K562 (cell line): ENCODE results near the gene MEF2D. TPM values are rescaled to one million over a fixed set of nuclear protein-coding genes. Genes with fewer than 3 reads are reported as not detected.

ENCODE experiments used
- ELF2 ChIP-seq: fragments of 250-450 bp; sonication (Bioruptor Pico); IDR thresholded peaks from 2 replicates; pipeline ENCODE4 v1.5.0; 2021; ENCODE audit warnings: mild to moderate bottlenecking
- HNRNPL ChIP-seq: fragments of 200-400 bp; formaldehyde crosslinking; IDR thresholded peaks from 2 replicates; pipeline ENCODE4 v1.6.1; 2017; ENCODE audit warnings: low read depth, mild to moderate bottlenecking, low read length
- MTF1 ChIP-seq: fragments of 250-450 bp; sonication (Bioruptor Pico); IDR thresholded peaks from 2 replicates; pipeline ENCODE4 v1.9.0; 2021; ENCODE audit warnings: moderate library complexity, mild to moderate bottlenecking, inconsistent platforms, borderline replicate concordance
- SMAD1 ChIP-seq: fragments of 150-350 bp; IDR thresholded peaks from 2 replicates; pipeline ENCODE4 v1.6.1; 2014; ENCODE audit warnings: low read length, low read depth; ENCODE audit not compliant: partially characterized antibody
- TCF7 ChIP-seq: sonication (generic); IDR thresholded peaks from 2 replicates; pipeline ENCODE4 v1.6.1; 2016; ENCODE audit warnings: antibody characterized with exemption, borderline replicate concordance
- ZNF146 ChIP-seq: IDR thresholded peaks from one replicate; pipeline ENCODE4 v1.6.1; 2018; ENCODE audit warnings: missing compliant biosample characterization; ENCODE audit not compliant: unreplicated experiment
- ZNF184 ChIP-seq: sonication (generic); formaldehyde crosslinking; IDR thresholded peaks from 2 replicates; pipeline ENCODE4 v1.5.0; 2020; ENCODE audit warnings: missing genetic modification reagents
- ZNF384 ChIP-seq: IDR thresholded peaks from 2 replicates; pipeline ENCODE4 v1.6.1; 2012; ENCODE audit warnings: low read depth, low read length, improper control_type of control experiment
- polyA plus RNA-seq, 8 experiments: library from polyadenylated mRNA; depleted of rRNA in 4 of 8; stranded (reverse) in 5 of 8; unstranded in 3 of 8; fragments of >200 nt; fragmentation: Nextera tagmentation in 2 of 8; fragmentation: Illumina TruSeq in 1 of 8; extraction: Ambion mirVana in 2 of 8; extraction: Trizol in 1 of 8; gene quantifications; 2 replicates each; pipeline versions ENCODE4 v1.2.1 to v1.2.3, GENCODE V29; 2011 to 2014; ENCODE audit warnings: inconsistent platforms in 1 of 8, missing spikeins in 1 of 8
- total RNA-seq, 7 experiments: library from RNA; depleted of rRNA in 6 of 7; stranded (reverse); fragments of >200 nt in 6 of 7; fragmentation: Illumina TruSeq in 2 of 7; extraction: Trizol in 2 of 7; gene quantifications; 2 replicates each; pipeline versions ENCODE4 v1.2.1 to v1.2.3, GENCODE V29; 2011 to 2021; ENCODE audit warnings: low replicate concordance in 1 of 7
- TF ChIP-seq, protein P1 (sequence below), 2 experiments: fragments of 450-650 bp; IDR thresholded peaks; 2 replicates each; pipeline ENCODE4 v1.6.1; 2018; ENCODE audit warnings: mild to moderate bottlenecking in 2 of 2, low read depth in 1 of 2; ENCODE audit not compliant: partially characterized antibody in 2 of 2
- TF ChIP-seq, protein P2 (sequence below): fragments of 450-650 bp; formaldehyde crosslinking; conservative IDR thresholded peaks from 2 replicates; pipeline ENCODE4 v1.4.0; 2022; ENCODE audit warnings: mild to moderate bottlenecking, missing genetic modification characterization
- TF ChIP-seq, protein P3 (sequence below): fragments of 450-650 bp; IDR thresholded peaks from 2 replicates; pipeline ENCODE4 v1.6.1; 2016
- TF ChIP-seq, protein P4 (sequence below): fragments of 450-650 bp; IDR thresholded peaks from 2 replicates; pipeline ENCODE4 v1.6.1; 2017; ENCODE audit warnings: mild to moderate bottlenecking, moderate library complexity
- TF ChIP-seq, protein P5 (sequence below): sonication (generic); formaldehyde crosslinking; IDR thresholded peaks from 2 replicates; pipeline ENCODE4 v1.9.0; 2022; ENCODE audit warnings: mild to moderate bottlenecking, missing genetic modification reagents
- TF ChIP-seq, protein P6 (sequence below), 2 experiments: IDR thresholded peaks; 2 replicates each; pipeline ENCODE4 v1.6.1; 2012; ENCODE audit warnings: improper control_type of control experiment in 2 of 2, low read depth in 2 of 2, low read length in 2 of 2, borderline replicate concordance in 1 of 2

The MEF2D gene
- total and polyA plus RNA-seq, 9 of the 15 experiments (the other 6 are each of a cell fraction or from before 2014, with no cell fraction given) = 0.10 to 19.5 (median 2.6) TPM

DNA sequence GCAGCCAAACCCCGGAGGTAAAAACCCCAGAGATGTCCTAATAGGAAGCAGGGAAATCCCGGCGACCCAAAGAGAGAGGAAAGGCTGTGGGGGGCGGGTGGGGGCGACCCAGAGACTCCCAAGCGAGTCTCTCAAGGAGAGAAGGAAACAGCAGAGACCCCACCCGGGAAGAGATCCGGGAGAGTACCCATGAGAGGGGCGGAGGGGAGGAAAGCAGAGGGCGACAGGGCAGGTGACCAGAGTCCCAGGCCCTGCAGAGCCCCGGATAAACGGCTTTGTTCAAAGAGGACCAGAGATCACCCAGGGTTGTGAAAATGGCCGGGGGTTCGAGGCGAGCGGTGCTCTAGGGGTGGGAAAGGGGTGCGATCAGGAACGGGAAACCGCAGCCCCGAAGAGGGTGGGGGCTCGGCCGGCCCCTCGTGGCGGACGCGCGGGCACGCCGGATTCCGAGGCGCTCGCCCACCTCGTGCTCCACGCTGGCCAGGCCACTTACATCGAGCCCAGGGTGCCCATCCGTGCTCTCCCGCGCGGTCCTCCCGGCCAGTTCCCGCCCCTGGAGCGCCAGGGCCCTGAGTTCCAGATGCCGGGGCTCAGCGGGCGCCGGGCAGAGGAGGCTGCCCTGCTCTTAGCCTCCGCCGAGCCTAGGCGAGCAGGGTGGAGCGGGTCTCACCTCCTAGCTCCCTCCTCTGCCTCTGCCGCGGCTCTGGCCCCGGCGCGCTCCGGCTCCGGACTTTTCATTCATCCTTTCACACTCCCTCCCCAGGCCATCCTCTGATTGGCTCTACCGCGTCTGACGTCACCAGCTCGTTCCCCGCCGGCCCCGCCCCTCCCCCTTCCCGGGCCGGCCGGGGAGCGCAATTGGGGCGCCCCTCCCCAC, 79.3 kb downstream of the MEF2D start (continued):
- TF ChIP-seq, protein P1, sequence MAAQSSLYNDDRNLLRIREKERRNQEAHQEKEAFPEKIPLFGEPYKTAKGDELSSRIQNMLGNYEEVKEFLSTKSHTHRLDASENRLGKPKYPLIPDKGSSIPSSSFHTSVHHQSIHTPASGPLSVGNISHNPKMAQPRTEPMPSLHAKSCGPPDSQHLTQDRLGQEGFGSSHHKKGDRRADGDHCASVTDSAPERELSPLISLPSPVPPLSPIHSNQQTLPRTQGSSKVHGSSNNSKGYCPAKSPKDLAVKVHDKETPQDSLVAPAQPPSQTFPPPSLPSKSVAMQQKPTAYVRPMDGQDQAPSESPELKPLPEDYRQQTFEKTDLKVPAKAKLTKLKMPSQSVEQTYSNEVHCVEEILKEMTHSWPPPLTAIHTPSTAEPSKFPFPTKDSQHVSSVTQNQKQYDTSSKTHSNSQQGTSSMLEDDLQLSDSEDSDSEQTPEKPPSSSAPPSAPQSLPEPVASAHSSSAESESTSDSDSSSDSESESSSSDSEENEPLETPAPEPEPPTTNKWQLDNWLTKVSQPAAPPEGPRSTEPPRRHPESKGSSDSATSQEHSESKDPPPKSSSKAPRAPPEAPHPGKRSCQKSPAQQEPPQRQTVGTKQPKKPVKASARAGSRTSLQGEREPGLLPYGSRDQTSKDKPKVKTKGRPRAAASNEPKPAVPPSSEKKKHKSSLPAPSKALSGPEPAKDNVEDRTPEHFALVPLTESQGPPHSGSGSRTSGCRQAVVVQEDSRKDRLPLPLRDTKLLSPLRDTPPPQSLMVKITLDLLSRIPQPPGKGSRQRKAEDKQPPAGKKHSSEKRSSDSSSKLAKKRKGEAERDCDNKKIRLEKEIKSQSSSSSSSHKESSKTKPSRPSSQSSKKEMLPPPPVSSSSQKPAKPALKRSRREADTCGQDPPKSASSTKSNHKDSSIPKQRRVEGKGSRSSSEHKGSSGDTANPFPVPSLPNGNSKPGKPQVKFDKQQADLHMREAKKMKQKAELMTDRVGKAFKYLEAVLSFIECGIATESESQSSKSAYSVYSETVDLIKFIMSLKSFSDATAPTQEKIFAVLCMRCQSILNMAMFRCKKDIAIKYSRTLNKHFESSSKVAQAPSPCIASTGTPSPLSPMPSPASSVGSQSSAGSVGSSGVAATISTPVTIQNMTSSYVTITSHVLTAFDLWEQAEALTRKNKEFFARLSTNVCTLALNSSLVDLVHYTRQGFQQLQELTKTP (IDR thresholded peaks at IDR 0.05; ENCODE audit: low read depth in 1 of 2, partially characterized antibody in 2 of 2) = no peak
- TF ChIP-seq ZNF146 = no peak
- peak; percentile 79 for TF ChIP-seq HNRNPL
- TF ChIP-seq, protein P2, sequence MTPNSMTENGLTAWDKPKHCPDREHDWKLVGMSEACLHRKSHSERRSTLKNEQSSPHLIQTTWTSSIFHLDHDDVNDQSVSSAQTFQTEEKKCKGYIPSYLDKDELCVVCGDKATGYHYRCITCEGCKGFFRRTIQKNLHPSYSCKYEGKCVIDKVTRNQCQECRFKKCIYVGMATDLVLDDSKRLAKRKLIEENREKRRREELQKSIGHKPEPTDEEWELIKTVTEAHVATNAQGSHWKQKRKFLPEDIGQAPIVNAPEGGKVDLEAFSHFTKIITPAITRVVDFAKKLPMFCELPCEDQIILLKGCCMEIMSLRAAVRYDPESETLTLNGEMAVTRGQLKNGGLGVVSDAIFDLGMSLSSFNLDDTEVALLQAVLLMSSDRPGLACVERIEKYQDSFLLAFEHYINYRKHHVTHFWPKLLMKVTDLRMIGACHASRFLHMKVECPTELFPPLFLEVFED (CRISPR knock-in tag) = no peak
- TF ChIP-seq, protein P3, sequence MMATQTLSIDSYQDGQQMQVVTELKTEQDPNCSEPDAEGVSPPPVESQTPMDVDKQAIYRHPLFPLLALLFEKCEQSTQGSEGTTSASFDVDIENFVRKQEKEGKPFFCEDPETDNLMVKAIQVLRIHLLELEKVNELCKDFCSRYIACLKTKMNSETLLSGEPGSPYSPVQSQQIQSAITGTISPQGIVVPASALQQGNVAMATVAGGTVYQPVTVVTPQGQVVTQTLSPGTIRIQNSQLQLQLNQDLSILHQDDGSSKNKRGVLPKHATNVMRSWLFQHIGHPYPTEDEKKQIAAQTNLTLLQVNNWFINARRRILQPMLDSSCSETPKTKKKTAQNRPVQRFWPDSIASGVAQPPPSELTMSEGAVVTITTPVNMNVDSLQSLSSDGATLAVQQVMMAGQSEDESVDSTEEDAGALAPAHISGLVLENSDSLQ = peak; percentile 33; the same call in 1 of the 2 replicates
- TF ChIP-seq, protein P4, sequence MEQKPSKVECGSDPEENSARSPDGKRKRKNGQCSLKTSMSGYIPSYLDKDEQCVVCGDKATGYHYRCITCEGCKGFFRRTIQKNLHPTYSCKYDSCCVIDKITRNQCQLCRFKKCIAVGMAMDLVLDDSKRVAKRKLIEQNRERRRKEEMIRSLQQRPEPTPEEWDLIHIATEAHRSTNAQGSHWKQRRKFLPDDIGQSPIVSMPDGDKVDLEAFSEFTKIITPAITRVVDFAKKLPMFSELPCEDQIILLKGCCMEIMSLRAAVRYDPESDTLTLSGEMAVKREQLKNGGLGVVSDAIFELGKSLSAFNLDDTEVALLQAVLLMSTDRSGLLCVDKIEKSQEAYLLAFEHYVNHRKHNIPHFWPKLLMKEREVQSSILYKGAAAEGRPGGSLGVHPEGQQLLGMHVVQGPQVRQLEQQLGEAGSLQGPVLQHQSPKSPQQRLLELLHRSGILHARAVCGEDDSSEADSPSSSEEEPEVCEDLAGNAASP = no peak
- no peak for TF ChIP-seq TCF7
- no peak for TF ChIP-seq ELF2 (CRISPR knock-in tag)
- TF ChIP-seq ZNF184 (CRISPR knock-in tag) = no peak
- no peak for TF ChIP-seq SMAD1
- no peak for TF ChIP-seq MTF1
- no peak for TF ChIP-seq ZNF384
- TF ChIP-seq, protein P5, sequence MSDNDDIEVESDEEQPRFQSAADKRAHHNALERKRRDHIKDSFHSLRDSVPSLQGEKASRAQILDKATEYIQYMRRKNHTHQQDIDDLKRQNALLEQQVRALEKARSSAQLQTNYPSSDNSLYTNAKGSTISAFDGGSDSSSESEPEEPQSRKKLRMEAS = peak; percentile 96
- TF ChIP-seq, protein P6, sequence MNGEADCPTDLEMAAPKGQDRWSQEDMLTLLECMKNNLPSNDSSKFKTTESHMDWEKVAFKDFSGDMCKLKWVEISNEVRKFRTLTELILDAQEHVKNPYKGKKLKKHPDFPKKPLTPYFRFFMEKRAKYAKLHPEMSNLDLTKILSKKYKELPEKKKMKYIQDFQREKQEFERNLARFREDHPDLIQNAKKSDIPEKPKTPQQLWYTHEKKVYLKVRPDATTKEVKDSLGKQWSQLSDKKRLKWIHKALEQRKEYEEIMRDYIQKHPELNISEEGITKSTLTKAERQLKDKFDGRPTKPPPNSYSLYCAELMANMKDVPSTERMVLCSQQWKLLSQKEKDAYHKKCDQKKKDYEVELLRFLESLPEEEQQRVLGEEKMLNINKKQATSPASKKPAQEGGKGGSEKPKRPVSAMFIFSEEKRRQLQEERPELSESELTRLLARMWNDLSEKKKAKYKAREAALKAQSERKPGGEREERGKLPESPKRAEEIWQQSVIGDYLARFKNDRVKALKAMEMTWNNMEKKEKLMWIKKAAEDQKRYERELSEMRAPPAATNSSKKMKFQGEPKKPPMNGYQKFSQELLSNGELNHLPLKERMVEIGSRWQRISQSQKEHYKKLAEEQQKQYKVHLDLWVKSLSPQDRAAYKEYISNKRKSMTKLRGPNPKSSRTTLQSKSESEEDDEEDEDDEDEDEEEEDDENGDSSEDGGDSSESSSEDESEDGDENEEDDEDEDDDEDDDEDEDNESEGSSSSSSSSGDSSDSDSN (IDR thresholded peaks at IDR 0.05; ENCODE audit: borderline replicate concordance in 1 of 2, low read depth in 2 of 2, low read length in 2 of 2) = 0 out of 4 replicates have a peak, but pooled peaks have one; percentile 35 to 70
